Measurements from ENCODE around the gene CASD1. TPM values are rescaled to one million over a fixed set of nuclear protein-coding genes. Genes with fewer than 3 reads are reported as not detected.

Gene CASD1
- total and polyA plus RNA-seq, 10 of the 15 experiments (the other 5 are each of a cell fraction or from before 2014, with no cell fraction given) = 4.0 to 18.6 (median 10.7) TPM

DNA sequence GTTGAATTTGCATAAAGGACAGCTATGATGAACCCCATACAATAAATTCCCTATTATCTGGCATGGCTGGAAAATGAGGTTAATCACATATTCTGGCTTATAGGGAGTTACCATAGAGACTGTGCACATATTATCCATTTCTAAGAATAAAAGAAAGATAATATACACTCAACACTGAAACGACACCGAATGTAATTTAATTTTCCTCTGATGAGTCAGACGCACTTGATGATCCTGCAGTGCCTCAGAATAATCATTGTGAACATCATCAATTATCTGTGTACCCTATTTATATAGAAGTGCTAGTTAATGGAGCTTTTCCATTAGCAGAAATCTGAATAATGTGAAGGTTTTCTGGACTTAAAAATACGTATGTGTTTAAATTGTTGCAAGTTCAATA lies 86.1 kb downstream of the CASD1 start (continued):
- TF ChIP-seq, protein P1, sequence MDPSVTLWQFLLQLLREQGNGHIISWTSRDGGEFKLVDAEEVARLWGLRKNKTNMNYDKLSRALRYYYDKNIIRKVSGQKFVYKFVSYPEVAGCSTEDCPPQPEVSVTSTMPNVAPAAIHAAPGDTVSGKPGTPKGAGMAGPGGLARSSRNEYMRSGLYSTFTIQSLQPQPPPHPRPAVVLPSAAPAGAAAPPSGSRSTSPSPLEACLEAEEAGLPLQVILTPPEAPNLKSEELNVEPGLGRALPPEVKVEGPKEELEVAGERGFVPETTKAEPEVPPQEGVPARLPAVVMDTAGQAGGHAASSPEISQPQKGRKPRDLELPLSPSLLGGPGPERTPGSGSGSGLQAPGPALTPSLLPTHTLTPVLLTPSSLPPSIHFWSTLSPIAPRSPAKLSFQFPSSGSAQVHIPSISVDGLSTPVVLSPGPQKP (IDR thresholded peaks at IDR 0.05; ENCODE audit: low read depth, low read length) = no peak
- no peak for TF ChIP-seq HCFC1 (IDR thresholded peaks at IDR 0.05; ENCODE audit: low read length)
- no peak for TF ChIP-seq JUND (IDR thresholded peaks at IDR 0.05; ENCODE audit: low read depth, low read length)
- TF ChIP-seq RFX5 (IDR thresholded peaks at IDR 0.05; ENCODE audit: low read depth, low read length) = no peak
- TF ChIP-seq STAT1 (conservative IDR thresholded peaks at IDR 0.05) = no peak
- TF ChIP-seq, protein P2, sequence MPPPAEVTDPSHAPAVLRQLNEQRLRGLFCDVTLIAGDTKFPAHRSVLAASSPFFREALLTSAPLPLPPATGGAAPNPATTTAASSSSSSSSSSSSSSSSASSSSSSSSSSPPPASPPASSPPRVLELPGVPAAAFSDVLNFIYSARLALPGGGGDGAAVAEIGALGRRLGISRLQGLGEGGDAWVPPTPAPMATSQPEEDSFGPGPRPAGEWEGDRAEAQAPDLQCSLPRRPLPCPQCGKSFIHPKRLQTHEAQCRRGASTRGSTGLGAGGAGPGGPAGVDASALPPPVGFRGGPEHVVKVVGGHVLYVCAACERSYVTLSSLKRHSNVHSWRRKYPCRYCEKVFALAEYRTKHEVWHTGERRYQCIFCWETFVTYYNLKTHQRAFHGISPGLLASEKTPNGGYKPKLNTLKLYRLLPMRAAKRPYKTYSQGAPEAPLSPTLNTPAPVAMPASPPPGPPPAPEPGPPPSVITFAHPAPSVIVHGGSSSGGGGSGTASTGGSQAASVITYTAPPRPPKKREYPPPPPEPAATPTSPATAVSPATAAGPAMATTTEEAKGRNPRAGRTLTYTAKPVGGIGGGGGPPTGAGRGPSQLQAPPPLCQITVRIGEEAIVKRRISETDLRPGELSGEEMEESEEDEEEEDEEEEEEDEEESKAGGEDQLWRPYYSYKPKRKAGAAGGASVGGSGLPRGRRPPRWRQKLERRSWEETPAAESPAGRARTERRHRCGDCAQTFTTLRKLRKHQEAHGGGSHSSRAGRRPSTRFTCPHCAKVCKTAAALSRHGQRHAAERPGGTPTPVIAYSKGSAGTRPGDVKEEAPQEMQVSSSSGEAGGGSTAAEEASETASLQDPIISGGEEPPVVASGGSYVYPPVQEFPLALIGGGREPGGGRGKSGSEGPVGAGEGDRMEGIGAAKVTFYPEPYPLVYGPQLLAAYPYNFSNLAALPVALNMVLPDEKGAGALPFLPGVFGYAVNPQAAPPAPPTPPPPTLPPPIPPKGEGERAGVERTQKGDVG (CRISPR knock-in tag; IDR thresholded peaks at IDR 0.05) = no peak
- no peak for TF ChIP-seq IRF4 (IDR thresholded peaks at IDR 0.05; ENCODE audit: low read depth, low read length)
- no peak for TF ChIP-seq MXI1 (IDR thresholded peaks at IDR 0.05; ENCODE audit: low read depth, low read length)
- no peak for TF ChIP-seq RELA (IDR thresholded peaks at IDR 0.05; ENCODE audit: borderline replicate concordance, partially characterized antibody)
- no peak for TF ChIP-seq CBX5 (IDR thresholded peaks at IDR 0.05; ENCODE audit: low read depth)
- no peak for TF ChIP-seq SMAD5 (IDR thresholded peaks at IDR 0.05; ENCODE audit: low read depth)

Measured in GM12878 (cell line).